ENCODE data around the gene GAB2.

GAB2 gene

GRCh38 chr11:78203184-78203583, 214.4 kb downstream of the GAB2 start:
- no peak for DNase-seq (ENCODE audit: low read depth)

- DNase-seq (ENCODE audit: low read depth): no peak
Observed at GRCh38 chr11:78202733-78203167, 214.9 kb downstream of the GAB2 start.

GRCh38 chr11:78201096-78201818, 216.4 kb downstream of the GAB2 start:
- DNase-seq (ENCODE audit: low read depth): no peak

DNA sequence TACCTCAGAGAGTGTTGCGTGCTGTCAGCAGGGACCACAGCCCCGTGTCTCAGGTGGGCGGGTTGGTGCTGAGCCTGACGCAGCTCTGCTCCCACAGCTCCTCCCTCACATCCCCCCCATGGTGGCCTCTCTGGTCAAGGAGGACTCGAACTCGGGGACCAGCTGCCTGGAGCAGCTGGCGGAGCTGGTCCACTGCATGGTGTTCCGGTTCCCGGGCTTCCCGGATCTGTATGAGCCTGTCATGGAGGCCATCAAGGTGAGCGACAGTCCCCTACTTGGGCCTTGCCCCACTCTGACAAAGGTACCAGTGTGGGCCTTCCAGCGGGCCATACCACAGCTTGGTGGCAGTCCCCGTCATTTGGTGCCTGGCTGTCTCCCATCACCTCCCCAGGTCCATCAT, 217.1 kb downstream of the GAB2 start:
- no peak for DNase-seq (ENCODE audit: low read depth)

GRCh38 chr11:78200061-78200460, 217.6 kb downstream of the GAB2 start:
- no peak for DNase-seq (ENCODE audit: low read depth)

DNA sequence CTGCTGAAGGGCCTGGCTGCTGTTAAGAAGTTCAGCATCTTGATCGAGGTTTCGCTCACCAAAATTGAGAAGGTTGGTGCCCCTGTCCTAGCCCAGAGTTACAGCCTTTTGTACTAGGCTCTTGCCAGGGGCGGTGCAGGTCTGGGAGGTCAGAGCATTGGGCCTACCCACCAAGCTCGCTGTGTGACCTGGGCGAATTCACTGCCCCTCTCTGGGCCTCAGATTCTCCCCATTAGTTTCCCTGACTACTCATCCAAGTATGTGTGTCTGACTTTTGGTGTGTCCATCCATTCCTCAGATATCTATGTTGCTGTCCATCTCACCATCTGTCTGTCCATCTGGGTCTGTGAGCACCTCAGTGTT, 218.0 kb downstream of the GAB2 start:
- DNase-seq (ENCODE audit: low read depth): no peak

- no peak for DNase-seq (ENCODE audit: low read depth)
Observed at GRCh38 chr11:78199015-78199652, 218.5 kb downstream of the GAB2 start.

- no peak for DNase-seq (ENCODE audit: low read depth)
Observed at GRCh38 chr11:78197816-78198215, 219.8 kb downstream of the GAB2 start.

DNA sequence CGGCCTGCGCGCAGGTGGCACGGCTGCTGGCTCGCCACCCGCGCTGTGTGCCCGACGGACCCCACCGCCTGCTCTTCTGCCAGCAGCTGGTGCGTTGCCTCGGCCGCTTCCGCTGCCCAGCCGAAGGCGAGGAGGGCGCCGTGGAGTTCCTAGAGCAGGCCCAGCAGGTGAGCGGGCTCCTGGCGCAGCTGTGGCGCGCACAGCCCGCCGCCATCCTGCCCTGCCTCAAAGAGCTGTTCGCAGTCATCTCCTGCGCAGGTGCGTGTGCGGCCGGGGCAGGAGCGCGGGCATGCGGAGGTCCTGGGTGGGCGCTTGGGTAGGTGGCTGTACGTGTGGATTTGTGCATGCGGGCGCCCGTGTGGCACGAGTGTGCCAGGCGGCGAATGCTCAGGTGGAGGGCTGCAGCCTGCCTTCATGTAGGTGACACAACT, 220.9 kb downstream of the GAB2 start:
- no peak for DNase-seq (ENCODE audit: low read depth)

- no peak for DNase-seq (ENCODE audit: low read depth)
Observed at GRCh38 chr11:78195917-78196560, 221.6 kb downstream of the GAB2 start.

- no peak for DNase-seq (ENCODE audit: low read depth)
Observed at GRCh38 chr11:78194490-78194889, 223.1 kb downstream of the GAB2 start.

- DNase-seq (ENCODE audit: low read depth): no peak
Observed at GRCh38 chr11:78193806-78194205, 223.8 kb downstream of the GAB2 start.

DNA sequence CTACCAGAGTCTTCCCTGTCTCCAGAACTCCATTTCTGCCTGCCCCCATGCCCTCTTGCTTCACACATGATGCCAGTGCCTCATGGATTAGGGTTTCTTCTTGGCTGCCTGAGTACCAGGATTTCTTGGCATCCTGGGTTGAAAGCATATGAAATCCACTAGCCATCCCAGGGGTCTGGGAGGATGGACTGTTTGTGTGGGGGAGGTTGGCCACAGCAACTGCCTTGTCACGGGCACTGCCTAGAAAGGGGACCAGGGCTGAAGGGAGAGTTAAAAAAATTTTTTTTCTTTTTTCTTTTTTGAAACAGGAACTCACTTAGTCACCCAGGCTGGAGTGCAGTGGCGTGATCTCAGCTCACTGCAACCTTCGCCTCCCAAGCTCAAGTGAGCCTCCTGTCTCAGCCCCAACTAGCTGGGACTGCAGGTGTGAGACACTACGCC, 224.7 kb downstream of the GAB2 start:
- no peak for DNase-seq (ENCODE audit: low read depth)

DNA sequence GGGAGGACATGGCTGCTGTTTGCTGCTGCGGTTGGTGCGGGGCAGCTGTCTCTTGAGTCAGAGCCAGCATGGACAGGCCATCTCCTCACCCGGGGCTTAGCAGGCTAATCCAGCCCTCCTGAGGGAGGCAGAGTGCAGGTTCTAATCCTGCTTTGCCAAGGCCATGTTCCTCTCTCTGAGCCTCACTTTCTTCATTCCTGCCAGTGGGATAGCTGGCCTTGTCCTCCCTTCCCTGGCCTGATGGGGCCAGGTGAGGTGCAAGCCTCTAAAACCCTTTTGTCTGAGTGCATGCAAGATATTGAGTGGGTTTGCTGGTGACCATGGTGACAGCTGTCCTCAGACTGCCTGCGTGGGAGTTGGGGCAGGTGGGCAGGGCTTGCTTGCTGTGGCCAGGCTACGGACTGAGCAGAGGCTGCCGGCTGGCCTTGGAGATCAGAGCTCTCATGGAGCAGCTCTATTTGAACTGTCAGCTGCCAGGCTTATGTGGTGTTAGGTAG, 225.3 kb downstream of the GAB2 start:
- no peak for DNase-seq (ENCODE audit: low read depth)

DNA sequence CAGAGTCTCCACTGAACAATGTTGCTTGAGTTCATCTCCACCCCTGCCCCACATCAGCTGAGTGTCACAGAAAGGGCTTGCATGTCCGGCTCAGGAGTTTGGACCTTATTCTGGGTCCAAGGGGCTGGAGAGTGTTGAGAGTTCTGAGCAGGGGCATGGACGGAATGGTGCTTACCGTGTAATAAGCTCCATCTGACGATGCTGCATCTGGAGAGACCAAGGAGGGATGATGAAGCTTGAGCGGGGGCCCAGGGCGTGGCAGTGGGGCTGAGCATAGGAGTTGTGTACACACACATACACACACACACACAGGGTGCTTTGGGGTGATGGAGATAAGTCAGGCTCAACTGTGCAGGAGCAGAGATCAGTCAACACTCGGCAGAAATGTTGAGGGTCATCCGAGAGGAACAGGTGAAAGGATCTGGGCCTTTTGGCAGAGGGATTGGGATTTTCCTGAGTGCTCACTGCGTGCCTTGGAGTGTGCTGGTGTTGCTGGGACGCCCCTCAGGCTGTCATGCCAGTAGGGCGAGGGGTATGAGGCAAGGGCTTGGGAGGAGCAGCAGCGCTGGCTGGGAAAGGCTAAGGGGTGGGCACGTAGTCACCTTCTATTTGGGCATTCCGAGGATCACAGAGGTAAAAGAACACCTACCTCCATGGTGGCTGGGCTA, 226.6 kb downstream of the GAB2 start:
- DNase-seq (ENCODE audit: low read depth): no peak

GRCh38 chr11:78190374-78190773, 227.2 kb downstream of the GAB2 start:
- DNase-seq (ENCODE audit: low read depth): no peak

- DNase-seq (ENCODE audit: low read depth): no peak
Observed at GRCh38 chr11:78189851-78190250, 227.8 kb downstream of the GAB2 start.

DNA sequence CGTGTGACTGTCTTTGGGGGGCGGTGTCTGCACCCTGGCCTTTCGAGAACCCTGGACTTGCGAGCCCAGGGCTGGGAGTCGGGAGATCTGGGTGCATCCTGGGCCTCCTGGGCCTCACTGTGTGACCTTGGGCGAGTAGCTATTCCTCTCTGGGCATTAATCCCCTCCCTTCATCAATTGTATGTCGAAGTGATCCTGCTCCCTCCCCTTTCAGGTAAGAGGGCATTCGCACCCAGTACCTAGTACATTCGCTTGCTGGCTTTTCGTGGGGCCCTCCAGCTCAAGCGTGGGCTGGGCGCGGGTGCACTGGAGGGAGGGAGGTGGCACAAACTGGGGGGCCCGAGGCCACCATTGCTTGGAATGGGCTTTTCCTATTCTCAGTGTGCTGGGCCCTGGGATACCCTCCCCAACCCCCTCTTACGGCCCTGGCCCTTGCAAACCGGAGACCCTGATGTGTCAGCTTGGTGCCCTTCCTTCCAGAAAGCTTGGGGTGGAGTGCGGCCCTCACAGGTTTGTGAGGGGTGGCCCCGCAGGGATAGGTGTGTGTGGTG, 228.4 kb downstream of the GAB2 start:
- no peak for DNase-seq (ENCODE audit: low read depth)

GRCh38 chr11:78188286-78189173, 229.1 kb downstream of the GAB2 start, which contains the start of the genes KCTD21 and USP35:
Gene KCTD21, minus strand, starts transcription at chr11:78188626. Its CDS starts 14,072 bp downstream, at chr11:78174554.
Gene USP35, plus strand, starts transcription at chr11:78188919. Its CDS starts 7,327 bp downstream, at chr11:78196246.
- peak; percentile 87 for DNase-seq (ENCODE audit: low read depth)

DNA sequence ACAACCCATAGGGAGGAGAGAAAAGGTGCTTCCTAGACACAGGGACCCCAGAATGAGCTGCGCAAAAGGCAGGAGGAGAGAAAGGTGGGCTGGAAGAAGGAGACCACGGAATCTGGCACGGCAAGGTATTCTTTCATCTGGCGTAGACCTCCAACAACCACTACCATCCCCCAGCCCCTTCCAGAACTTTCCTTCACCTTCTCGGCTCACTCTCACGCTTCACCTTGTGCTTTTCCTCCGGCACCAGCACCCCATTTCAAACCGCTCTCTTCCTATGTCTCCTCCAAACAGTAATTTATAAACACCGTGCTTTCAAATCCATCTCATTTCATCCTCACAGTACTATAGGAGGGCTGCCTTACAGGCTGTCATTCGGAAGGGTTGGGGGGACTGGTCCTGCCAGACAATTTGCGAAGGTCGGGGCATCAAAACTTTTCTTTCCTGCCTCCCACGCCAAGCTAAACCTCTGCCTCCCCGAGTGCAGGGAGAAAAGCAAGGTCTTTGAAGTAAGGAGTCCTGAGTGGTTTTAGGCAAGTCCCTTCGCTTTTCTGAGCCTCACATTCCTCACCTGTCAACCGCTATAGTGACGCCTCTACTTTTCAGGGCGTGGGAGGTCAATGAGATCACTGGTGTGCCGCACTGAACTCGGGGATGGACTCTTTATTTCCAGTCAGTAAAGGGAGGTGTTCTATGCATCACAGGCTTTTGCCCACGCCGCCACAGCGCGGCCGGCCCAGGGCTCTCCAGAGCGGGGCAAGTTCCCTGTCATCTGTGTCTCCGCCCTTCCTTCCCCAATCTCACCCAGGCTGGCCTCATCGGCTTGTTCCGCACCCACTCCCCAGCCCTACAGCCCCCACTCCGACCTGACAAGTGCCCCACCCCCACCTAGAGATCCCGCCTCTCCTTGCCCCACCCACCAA, 230.0 kb downstream of the GAB2 start:
- no peak for DNase-seq (ENCODE audit: low read depth)

Measured in GM04503 (cell line).